ENCODE data around the gene PDGFB.
A peak's percentile ranks its signal among the peaks of the same experiment; 100 is the strongest.

Gene PDGFB

GRCh38 chr22:39290724-39291161 is 46.0 kb upstream of the PDGFB start:
- intact Hi-C loops (cut with DNase I; ENCODE audit: low total_unique reads), result no loop called here
- Histone ChIP-seq H3K4me3 (no peak overlapping the region), H3K27ac (no peak overlapping the region), H3K9me3 (no peaks in the 10 kb centered on the region), H3K27me3 (peaks cover 0 to 13% of the 10 kb centered on the region in 2 donors), H3K4me1 (peaks cover 0 to 35% (median 16%) of the 10 kb centered on the region in 4 donors), H3K36me3 (no peaks in the 10 kb centered on the region)
- TF ChIP-seq CTCF (IDR thresholded peaks at IDR 0.05), result no peak
- no peak for DNase-seq

GRCh38 chr22:39289975-39290720 is 45.4 kb upstream of the PDGFB start:
- H3K27me3 ChIP-seq, result peaks cover 0 to 13% of the 10 kb centered on the region in 2 donors
- H3K4me3 ChIP-seq, result no peak overlapping the region
- H3K4me1 ChIP-seq, result peaks cover 0 to 35% (median 16%) of the 10 kb centered on the region in 4 donors
- H3K27ac ChIP-seq, result no peak overlapping the region
- intact Hi-C loops (cut with DNase I; ENCODE audit: low total_unique reads), result no loop called here
- no peaks in the 10 kb centered on the region for H3K36me3 ChIP-seq
- peaks cover 0 to 2% (median 2%) of the 10 kb centered on the region in 3 donors for H3K9me3 ChIP-seq
- DNase-seq, result no peak
- TF ChIP-seq CTCF (IDR thresholded peaks at IDR 0.05), result no peak

- no peak overlapping the region for H3K27ac ChIP-seq
- H3K4me1 ChIP-seq, result peaks cover 0 to 35% (median 16%) of the 10 kb centered on the region in 4 donors
- no peak overlapping the region for H3K4me3 ChIP-seq
- H3K27me3 ChIP-seq, result peaks cover 0 to 13% of the 10 kb centered on the region in 2 donors
- no peak for DNase-seq
- H3K36me3 ChIP-seq, result no peaks in the 10 kb centered on the region
- TF ChIP-seq CTCF (IDR thresholded peaks at IDR 0.05), result no peak
- intact Hi-C loops (cut with DNase I; ENCODE audit: low total_unique reads), result no loop called here
- H3K9me3 ChIP-seq, result peaks cover 0 to 8% (median 8%) of the 10 kb centered on the region in 3 donors
These were observed 44.8 kb upstream of the PDGFB start for GRCh38 chr22:39289533-39289932.

- Histone ChIP-seq H3K27me3 (peaks cover 0 to 13% of the 10 kb centered on the region in 2 donors), H3K36me3 (no peaks in the 10 kb centered on the region), H3K27ac (no peak overlapping the region), H3K9me3 (peaks cover 0 to 11% (median 10%) of the 10 kb centered on the region in 3 donors), H3K4me3 (no peak overlapping the region), H3K4me1 (peaks cover 0 to 41% (median 23%) of the 10 kb centered on the region in 4 donors)
- TF ChIP-seq CTCF (IDR thresholded peaks at IDR 0.05), result no peak
- intact Hi-C loops (cut with DNase I; ENCODE audit: low total_unique reads), result no loop called here
- no peak for DNase-seq
These were observed 43.5 kb upstream of the PDGFB start for GRCh38 chr22:39288135-39288898.

- H3K27me3 ChIP-seq, result peaks cover 0 to 13% of the 10 kb centered on the region in 2 donors
- no peak overlapping the region for H3K4me3 ChIP-seq
- TF ChIP-seq CTCF (IDR thresholded peaks at IDR 0.05), result no peak
- H3K27ac ChIP-seq, result no peak overlapping the region
- DNase-seq, result peak in 1 of 2 donors; percentile 47
- peaks cover 0 to 43% (median 21%) of the 10 kb centered on the region in 4 donors for H3K4me1 ChIP-seq
- H3K36me3 ChIP-seq, result no peaks in the 10 kb centered on the region
- intact Hi-C loops (cut with DNase I; ENCODE audit: low total_unique reads), result no loop called here
- H3K9me3 ChIP-seq, result peaks cover 0 to 11% (median 10%) of the 10 kb centered on the region in 3 donors
These were observed 42.4 kb upstream of the PDGFB start for GRCh38 chr22:39287076-39287725.

All from tibial artery (tissue), 4 donors.